ENCODE results near the gene ARFGAP1.

DNA sequence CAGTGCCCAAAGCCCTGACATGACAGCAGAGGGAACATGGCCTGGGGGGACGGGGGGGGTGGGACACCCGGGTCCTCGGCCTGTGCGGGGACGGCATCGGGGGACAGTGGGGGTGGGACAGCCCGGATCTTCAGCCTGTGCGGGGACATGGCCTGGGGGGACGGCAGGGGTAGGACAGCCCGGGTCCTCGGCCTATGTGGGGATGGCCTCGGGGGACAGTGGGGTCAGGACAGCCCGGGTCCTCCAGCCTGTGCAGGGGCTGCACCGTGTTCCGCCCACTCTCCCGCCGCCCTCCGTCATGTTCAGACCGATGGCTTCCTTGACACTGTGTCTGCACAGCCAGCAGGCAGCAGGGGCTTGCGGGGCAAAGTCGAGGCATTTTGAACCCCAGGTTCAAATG is 29.9 kb upstream of the ARFGAP1 start:
- no peak for TF ChIP-seq POLR2A (IDR thresholded peaks at IDR 0.05; ENCODE audit: low read depth, low read length)
- TF ChIP-seq SPI1 (IDR thresholded peaks at IDR 0.05; ENCODE audit: low read depth, low read length), result no peak
- TF ChIP-seq POLR2AphosphoS5 (IDR thresholded peaks at IDR 0.05; ENCODE audit: low read depth, low read length), result no peak
- TF ChIP-seq TAF1 (IDR thresholded peaks at IDR 0.05; ENCODE audit: low read depth, low read length), result no peak
- TF ChIP-seq PAX5 (IDR thresholded peaks at IDR 0.05; ENCODE audit: insufficient read depth, low read length, severe bottlenecking), result no peak

All from GM12891 (cell line).